GM10248 (cell line): ENCODE results near the gene TES.

ENCODE experiments used
- CTCF ChIA-PET: fragments of 300-600 bp; sonication (Branson Sonifier 250); formaldehyde crosslinking; extraction: SDS; loops from one replicate; lab custom pipeline; 2021; ENCODE audit warnings: antibody characterized with exemption; lab: Yijun Ruan, JAX
- POLR2A ChIA-PET: fragments of 350-650 bp; sonication (Branson Sonifier 250); formaldehyde crosslinking; extraction: SDS; loops from one replicate; lab custom pipeline; 2020; ENCODE audit warnings: antibody characterized with exemption; lab: Yijun Ruan, JAX
- DNase-seq: peaks from one replicate; pipeline ENCODE4 v3.0.0; 2012; ENCODE audit errors: extremely low spot score
- TF ChIP-seq, protein P1 (sequence below): IDR thresholded peaks from 2 replicates; pipeline ENCODE4 v1.5.1; 2012; ENCODE audit warnings: mild to moderate bottlenecking, low read depth; ENCODE audit errors: extremely low read depth, missing control alignments, control extremely low read depth

Gene TES

GRCh38 chr7:116232350-116232749, 22.0 kb downstream of the TES start:
- CTCF ChIA-PET, result interaction anchor here (1.0 to 15.3 kb wide), 15 partner anchors 8 to 358 kb away, joined by 3 to 345 read pairs (median 5); partner anchors contain the start of gene TES
- TF ChIP-seq, protein P1, sequence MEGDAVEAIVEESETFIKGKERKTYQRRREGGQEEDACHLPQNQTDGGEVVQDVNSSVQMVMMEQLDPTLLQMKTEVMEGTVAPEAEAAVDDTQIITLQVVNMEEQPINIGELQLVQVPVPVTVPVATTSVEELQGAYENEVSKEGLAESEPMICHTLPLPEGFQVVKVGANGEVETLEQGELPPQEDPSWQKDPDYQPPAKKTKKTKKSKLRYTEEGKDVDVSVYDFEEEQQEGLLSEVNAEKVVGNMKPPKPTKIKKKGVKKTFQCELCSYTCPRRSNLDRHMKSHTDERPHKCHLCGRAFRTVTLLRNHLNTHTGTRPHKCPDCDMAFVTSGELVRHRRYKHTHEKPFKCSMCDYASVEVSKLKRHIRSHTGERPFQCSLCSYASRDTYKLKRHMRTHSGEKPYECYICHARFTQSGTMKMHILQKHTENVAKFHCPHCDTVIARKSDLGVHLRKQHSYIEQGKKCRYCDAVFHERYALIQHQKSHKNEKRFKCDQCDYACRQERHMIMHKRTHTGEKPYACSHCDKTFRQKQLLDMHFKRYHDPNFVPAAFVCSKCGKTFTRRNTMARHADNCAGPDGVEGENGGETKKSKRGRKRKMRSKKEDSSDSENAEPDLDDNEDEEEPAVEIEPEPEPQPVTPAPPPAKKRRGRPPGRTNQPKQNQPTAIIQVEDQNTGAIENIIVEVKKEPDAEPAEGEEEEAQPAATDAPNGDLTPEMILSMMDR, result no peak
- POLR2A ChIA-PET, result no interaction called here
- no peak for DNase-seq

GRCh38 chr7:116232920-116233319, 22.6 kb downstream of the TES start:
- ChIA-PET POLR2A (no interaction called here), CTCF (interaction anchor here (0.7 to 15.3 kb wide), 15 partner anchors 8 to 96 kb away, joined by 3 to 345 read pairs (median 4); partner anchors contain the start of gene TES)
- DNase-seq, result no peak
- TF ChIP-seq, protein P1, result no peak

- POLR2A ChIA-PET, result interaction anchor here (0.6 kb wide), 1 partner anchor 34 kb away, joined by 3 read pairs; no protein-coding TSS in a partner anchor
- DNase-seq, result no peak
Measured at GRCh38 chr7:116234517-116235200, 24.3 kb downstream of the TES start.

GRCh38 chr7:116235380-116235779, 25.0 kb downstream of the TES start:
- ChIA-PET POLR2A (interaction anchor here (0.6 kb wide), 1 partner anchor 35 kb away, joined by 3 read pairs; no protein-coding TSS in a partner anchor), CTCF (interaction anchor here (0.7 to 15.3 kb wide), 27 partner anchors 10 to 362 kb away, joined by 3 to 345 read pairs (median 9); partner anchors contain the start of gene TES)
- TF ChIP-seq, protein P1, result no peak
- DNase-seq, result no peak

More at GRCh38 chr7:116234517-116235200, 24.3 kb downstream of the TES start:
- CTCF ChIA-PET, result interaction anchor here (1.2 to 15.3 kb wide), 10 partner anchors 10 to 355 kb away, joined by 3 to 345 read pairs (median 26); partner anchors contain the start of gene TES
- TF ChIP-seq, protein P1, result no peak

DNA sequence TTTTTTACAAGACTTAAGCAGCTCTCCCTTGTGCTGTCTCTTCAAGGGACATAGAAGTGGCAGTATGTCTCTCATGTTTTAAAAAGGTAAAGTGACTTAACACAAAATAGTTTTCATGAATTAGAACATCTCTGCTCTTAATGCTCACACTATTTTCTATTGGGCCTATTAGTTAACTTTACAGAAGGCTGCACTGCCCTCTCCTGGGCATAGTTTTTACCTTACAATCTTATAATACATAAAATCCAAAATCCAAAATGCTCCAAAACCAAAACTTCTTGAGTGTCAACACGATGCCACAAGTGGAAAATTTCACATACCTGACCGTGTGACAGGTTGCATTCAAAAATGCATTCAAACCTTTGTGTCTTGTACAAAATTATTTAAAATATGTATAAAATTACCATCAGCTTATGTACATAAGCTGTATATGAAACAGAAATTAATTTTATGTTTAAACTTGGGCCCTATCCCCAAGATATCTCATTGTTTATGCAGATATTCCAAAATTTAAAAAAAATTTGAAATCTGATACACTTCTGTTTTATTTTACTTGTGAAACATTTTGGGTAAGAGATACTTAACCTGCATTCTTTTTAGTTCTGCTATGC, 25.8 kb downstream of the TES start:
- peak; percentile 29 for DNase-seq
- ChIA-PET POLR2A (interaction anchor here (1.3 kb wide), 1 partner anchor 56 kb away, joined by 3 read pairs; no protein-coding TSS in a partner anchor), CTCF (interaction anchor here (0.7 to 15.3 kb wide), 36 partner anchors 9 to 629 kb away, joined by 3 to 345 read pairs (median 6); partner anchors contain the start of gene TES)
- TF ChIP-seq, protein P1, result peak; percentile 36

DNA sequence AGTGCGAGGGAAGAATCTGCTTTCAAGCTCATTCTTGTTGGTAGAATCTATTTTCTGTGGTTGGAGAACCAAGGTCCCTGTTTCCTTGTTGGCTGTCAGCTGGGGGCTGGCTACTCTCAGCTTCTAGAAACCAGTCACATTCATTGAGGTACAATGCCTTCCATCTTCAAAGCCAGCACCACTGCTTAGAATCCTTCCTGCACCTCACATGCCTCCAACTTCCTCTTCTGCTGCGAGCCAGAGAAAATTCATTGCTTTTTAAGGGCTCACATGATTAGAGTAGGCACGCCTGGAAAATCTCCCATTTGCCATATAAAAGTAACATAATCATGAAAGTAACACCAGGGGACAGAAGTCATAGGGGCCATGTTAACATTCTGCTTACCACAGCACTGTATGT, 28.7 kb downstream of the TES start:
- CTCF ChIA-PET, result interaction anchor here (1.0 to 15.3 kb wide), 6 partner anchors 11 to 581 kb away, joined by 3 to 345 read pairs (median 4); no protein-coding TSS in a partner anchor
- DNase-seq, result no peak
- POLR2A ChIA-PET, result no interaction called here
- TF ChIP-seq, protein P1, result no peak
